Aorta (tissue), 5 donors: Measurements from ENCODE around the gene PPP1R2C. TPM values are rescaled to one million over a fixed set of nuclear protein-coding genes. Genes with fewer than 3 reads are reported as not detected.

Source experiments
- ATAC-seq: fragments of 200-7000 bp; cut with Tn5 transposase; one replicate; pipeline ENCODE4 v1.9.1; 2022; ENCODE audit warnings: moderate library complexity; ENCODE audit not compliant: low FRiP score
- DNase-seq, 2 donors: peaks; one replicate each; pipeline ENCODE4 v3.0.0-alpha.2; 2020
- H3K27ac ChIP-seq, 2 donors: one replicate each; pipeline ENCODE4 v1.5.1; 2013; ENCODE audit warnings: low read length in 2 of 2, mild to moderate bottlenecking in 2 of 2, moderate library complexity in 2 of 2, control low read depth in 1 of 2, inconsistent platforms in 1 of 2, low read depth in 1 of 2
- H3K27me3 ChIP-seq, 2 donors: one replicate each; pipeline ENCODE4 v1.6.1; 2013; ENCODE audit warnings: control low read depth in 1 of 2, low read length in 1 of 2, mild to moderate bottlenecking in 1 of 2, moderate library complexity in 1 of 2; ENCODE audit not compliant: insufficient read depth in 2 of 2, control insufficient read depth in 1 of 2
- H3K36me3 ChIP-seq, 2 donors: one replicate each; pipeline ENCODE4 v1.6.1; 2013; ENCODE audit warnings: control low read depth in 1 of 2, low read length in 1 of 2, mild to moderate bottlenecking in 1 of 2; ENCODE audit not compliant: insufficient read depth in 2 of 2, control insufficient read depth in 1 of 2
- H3K4me1 ChIP-seq, 2 donors: one replicate each; pipeline ENCODE4 v1.6.1; 2013; ENCODE audit warnings: low read length in 2 of 2, control low read depth in 1 of 2, mild to moderate bottlenecking in 1 of 2, moderate library complexity in 1 of 2; ENCODE audit not compliant: insufficient read depth in 2 of 2, control insufficient read depth in 1 of 2
- H3K4me3 ChIP-seq, 2 donors: one replicate each; pipeline ENCODE4 v1.5.1; 2013; ENCODE audit warnings: low read length in 2 of 2, control low read depth in 1 of 2, mild to moderate bottlenecking in 1 of 2
- H3K9me3 ChIP-seq: one replicate; pipeline ENCODE4 v1.6.1; 2013; ENCODE audit warnings: mild to moderate bottlenecking, low read length; ENCODE audit not compliant: control insufficient read depth
- WGBS, 2 donors: extraction: QIAGEN DNeasy Blood & Tissue Kit; methylation state at CpG; one replicate each; pipeline ENCODE4 v1.1.7; 2013; 5-methylcytosine and 5-hydroxymethylcytosine counted together
- intact Hi-C, 2 donors: fragments of 100-400 bp; cut with DNase I; formaldehyde crosslinking; loops; one replicate each; pipeline versions ENCODE4 v1.14.2 to v1.15.0; 2022
- polyA plus RNA-seq, 2 donors: library from polyadenylated mRNA; stranded (reverse); fragments of 200-250 nt; gene quantifications; one replicate each; pipeline ENCODE4 v1.2.3, GENCODE V29; 2013
- total RNA-seq, 2 donors: library from RNA; stranded (reverse); fragmentation: NEBNext Ultra II Directional; extraction: Animal tissue kit (Norgen Biotek cat#: 25700); gene quantifications; one replicate each; pipeline ENCODE4 v1.2.1, GENCODE V29; 2021
- donor health status: healthy with polysubstance abuse.
- donor health status: Bipolar disorder and iron deficiency.
- donor health status: DM: no; HTN: no; CAD: no.
- donor health status: DM: no; HTN: no; CAD: no.
- donor health status: DM: yes; HTN: yes; CAD: no.

The PPP1R2C gene
- total and polyA plus RNA-seq, 4 donors: not detected

- H3K36me3 ChIP-seq: no peaks in the 10 kb centered on the region
- DNase-seq: no peak
- no peak overlapping the region for H3K27ac ChIP-seq
- ATAC-seq: no peak
- H3K4me3 ChIP-seq: no peak overlapping the region
- H3K27me3 ChIP-seq: no peaks in the 10 kb centered on the region
- H3K4me1 ChIP-seq: no peaks in the 10 kb centered on the region
- H3K9me3 ChIP-seq: no peaks in the 10 kb centered on the region
- WGBS, 2 donors: 85 to 86% methylated on average over 2 of the region's 2 CpGs
- intact Hi-C loops: no loop called here
Observed at GRCh38 chrX:42738552-42738951, 39.4 kb downstream of the PPP1R2C start.

GRCh38 chrX:42735250-42735649 lies 42.7 kb downstream of the PPP1R2C start:
- H3K4me1 ChIP-seq: no peaks in the 10 kb centered on the region
- no peaks in the 10 kb centered on the region for H3K9me3 ChIP-seq
- no peak for ATAC-seq
- DNase-seq: no peak
- no peak overlapping the region for H3K27ac ChIP-seq
- intact Hi-C loops: no loop called here
- no peaks in the 10 kb centered on the region for H3K27me3 ChIP-seq
- 64 to 68% methylated on average over 2 of the region's 2 CpGs for WGBS, 2 donors
- no peaks in the 10 kb centered on the region for H3K36me3 ChIP-seq
- H3K4me3 ChIP-seq: no peak overlapping the region

- Histone ChIP-seq H3K4me3 (no peak overlapping the region), H3K9me3 (no peaks in the 10 kb centered on the region), H3K4me1 (no peaks in the 10 kb centered on the region), H3K27ac (no peak overlapping the region), H3K36me3 (no peaks in the 10 kb centered on the region), H3K27me3 (no peaks in the 10 kb centered on the region)
- 3 to 25% methylated on average over 3 of the region's 3 CpGs for WGBS, 2 donors
- no peak for DNase-seq
- intact Hi-C loops: no loop called here
- ATAC-seq: no peak
Observed at GRCh38 chrX:42732506-42732905, 45.5 kb downstream of the PPP1R2C start.
